Activated naive CD8-positive, alpha-beta T cell treated with anti-CD3 and anti-CD28 coated beads, Interleukin-2, amount 50 U/mL, for 24 hours (primary cell): Measurements from ENCODE around the gene POTEJ.
"Not testable (repeated sequence)": the region's sequence is repeated elsewhere in the genome, so short reads cannot be mapped to it uniquely, and the experiment has no call there.

Experiments used
- ATAC-seq: fragments of 150-1000 bp; cut with Tn5 transposase; one replicate; pipeline ENCODE4 v1.10.0; 2021
- DNase-seq: peaks from one replicate; pipeline ENCODE4 v3.0.0; 2021
- H3K27ac Mint-ChIP-seq: one replicate; pipeline ENCODE4 v1.8.0; 2021; ENCODE audit warnings: mild to moderate bottlenecking, mixed read lengths
- H3K27me3 Mint-ChIP-seq: one replicate; pipeline ENCODE4 v1.8.0; 2021; ENCODE audit warnings: mixed read lengths
- H3K36me3 Mint-ChIP-seq: one replicate; pipeline ENCODE4 v1.8.0; 2021; ENCODE audit warnings: low read depth, mixed read lengths
- H3K4me1 Mint-ChIP-seq: one replicate; pipeline ENCODE4 v1.8.0; 2021; ENCODE audit warnings: mixed read lengths
- H3K4me3 Mint-ChIP-seq: one replicate; pipeline ENCODE4 v1.8.0; 2021; ENCODE audit warnings: mild to moderate bottlenecking, moderate library complexity, mixed read lengths
- H3K9me3 Mint-ChIP-seq: one replicate; pipeline ENCODE4 v1.8.0; 2021; ENCODE audit warnings: mixed read lengths

POTEJ gene

DNA sequence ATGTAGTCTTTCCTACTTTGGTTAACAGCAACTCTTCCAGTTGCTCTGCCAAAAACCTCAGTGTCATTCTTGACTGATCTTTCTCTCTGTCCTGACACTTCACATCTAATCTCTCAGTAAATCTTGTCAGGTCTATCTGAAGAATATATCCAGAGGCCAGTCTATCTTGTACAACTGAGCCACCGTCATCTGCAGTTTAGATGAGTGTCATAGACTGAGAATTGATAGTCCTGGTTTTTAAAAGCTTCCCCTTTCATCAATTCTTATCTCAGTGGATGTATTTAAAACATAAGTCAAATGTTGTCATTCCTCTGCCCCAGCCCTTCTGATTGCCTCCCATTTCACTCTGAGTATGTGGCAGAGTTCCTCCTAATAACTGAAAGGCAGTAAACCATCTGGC, 38.0 kb downstream of the POTEJ start:
- H3K4me1 Mint-ChIP-seq, DNase-seq, H3K4me3 Mint-ChIP-seq, ATAC-seq, H3K27ac Mint-ChIP-seq, H3K9me3 Mint-ChIP-seq, H3K27me3 Mint-ChIP-seq, H3K36me3 Mint-ChIP-seq: not testable (repeated sequence)

DNA sequence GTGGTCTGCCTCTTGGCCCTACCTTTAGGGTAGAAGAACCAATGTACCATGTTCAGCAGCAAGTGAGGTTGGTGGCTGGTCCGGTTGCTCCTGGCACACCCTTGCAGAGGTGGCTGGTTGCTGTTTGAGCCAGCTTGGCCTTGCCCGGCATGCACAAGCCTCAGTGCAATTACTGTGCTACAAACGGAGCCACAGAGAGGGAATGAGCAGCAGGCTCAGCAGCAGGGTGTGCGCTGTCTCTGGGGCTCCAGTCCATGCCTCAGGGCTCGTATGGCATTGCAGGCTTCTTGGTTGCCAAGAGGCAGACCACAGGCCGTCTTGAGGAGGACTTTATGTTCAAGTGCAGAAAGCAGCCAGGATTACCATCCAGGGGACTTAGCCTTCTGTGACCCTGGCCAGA, 53.3 kb downstream of the POTEJ start:
- H3K4me3 Mint-ChIP-seq, H3K27me3 Mint-ChIP-seq: not testable (repeated sequence)

DNA sequence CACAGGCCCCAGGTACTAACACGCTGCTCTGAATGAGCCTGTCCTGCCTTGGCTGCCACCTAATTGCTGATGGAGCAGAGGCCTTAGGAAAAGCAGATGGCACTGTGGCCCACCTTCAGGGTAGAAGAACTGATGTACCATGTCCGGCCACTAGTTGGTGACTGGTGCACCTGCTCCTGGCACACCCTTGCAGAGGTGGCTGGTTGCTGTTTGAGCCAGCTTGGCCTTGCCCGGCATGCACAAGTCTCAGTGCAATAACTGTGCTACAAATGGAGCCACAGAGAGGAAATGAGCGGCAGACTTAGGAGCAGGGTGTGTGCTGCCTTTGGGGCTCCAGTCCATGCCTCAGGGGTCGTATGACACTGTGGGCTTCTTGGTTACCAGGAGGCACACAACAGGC, 54.4 kb downstream of the POTEJ start:
- ATAC-seq, H3K4me3 Mint-ChIP-seq, H3K36me3 Mint-ChIP-seq, DNase-seq, H3K27ac Mint-ChIP-seq, H3K4me1 Mint-ChIP-seq, H3K9me3 Mint-ChIP-seq, H3K27me3 Mint-ChIP-seq: not testable (repeated sequence)

More for the DNA sequence above, 53.3 kb downstream of the POTEJ start:
- not testable (repeated sequence) for ATAC-seq, H3K36me3 Mint-ChIP-seq, H3K4me1 Mint-ChIP-seq, DNase-seq, H3K9me3 Mint-ChIP-seq, H3K27ac Mint-ChIP-seq

DNA sequence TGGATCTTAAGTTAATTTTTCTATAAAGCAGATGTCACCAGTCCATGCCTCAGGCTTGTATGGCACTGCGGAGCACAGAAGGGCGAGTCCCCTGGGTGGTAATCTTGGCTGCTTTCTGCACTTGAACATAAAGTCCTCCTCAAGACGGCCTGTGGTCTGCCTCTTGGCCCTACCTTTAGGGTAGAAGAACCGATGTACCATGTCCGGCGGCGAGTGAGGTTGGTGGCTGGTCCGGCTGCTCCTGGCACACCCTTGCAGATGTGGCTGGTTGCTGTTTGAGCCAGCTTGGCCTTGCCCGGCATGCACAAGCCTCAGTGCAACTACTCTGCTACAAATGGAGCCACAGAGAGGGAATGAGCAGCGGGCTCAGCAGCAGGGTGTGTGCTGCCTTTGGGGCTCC, 56.3 kb downstream of the POTEJ start:
- H3K9me3 Mint-ChIP-seq, H3K27me3 Mint-ChIP-seq, DNase-seq, H3K4me1 Mint-ChIP-seq, H3K4me3 Mint-ChIP-seq, ATAC-seq, H3K27ac Mint-ChIP-seq, H3K36me3 Mint-ChIP-seq: not testable (repeated sequence)

DNA sequence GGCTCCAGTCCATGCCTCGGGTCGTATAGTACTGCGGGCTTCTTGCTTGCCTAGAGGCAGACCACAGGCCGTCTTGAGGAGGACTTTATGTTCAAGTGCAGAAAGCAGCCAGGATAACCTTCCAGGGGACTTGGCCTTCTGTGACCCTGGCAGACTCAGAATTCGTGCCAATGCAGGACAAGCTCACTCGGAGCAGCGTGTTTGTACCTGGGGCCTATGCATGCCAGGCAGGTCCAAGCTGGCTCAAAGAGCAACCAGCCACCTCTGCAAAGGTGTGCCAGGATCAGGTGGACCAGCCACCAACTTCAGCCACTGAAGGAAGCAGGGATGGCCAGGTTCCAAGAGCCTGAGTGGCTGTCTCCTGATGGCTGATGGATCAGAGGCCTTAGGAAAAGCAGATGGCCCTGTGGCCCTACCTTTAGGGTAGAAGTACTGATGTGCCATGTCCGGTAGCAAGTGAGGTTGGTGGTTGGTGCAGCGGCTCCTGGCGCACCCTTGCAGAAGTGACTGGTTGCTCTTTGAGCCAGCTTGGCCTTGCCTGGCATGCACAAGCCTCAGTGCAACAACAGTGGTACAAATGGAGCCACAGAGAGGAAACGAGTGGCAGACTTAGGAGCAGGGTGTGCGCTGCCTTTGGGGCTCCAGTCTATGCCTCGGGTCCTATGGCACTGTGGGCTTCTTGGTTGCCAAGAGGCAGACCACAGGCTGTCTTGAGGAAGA, 58.9 kb downstream of the POTEJ start:
- not testable (repeated sequence) for H3K27me3 Mint-ChIP-seq, ATAC-seq, H3K36me3 Mint-ChIP-seq, DNase-seq, H3K27ac Mint-ChIP-seq, H3K4me1 Mint-ChIP-seq, H3K9me3 Mint-ChIP-seq, H3K4me3 Mint-ChIP-seq

DNA sequence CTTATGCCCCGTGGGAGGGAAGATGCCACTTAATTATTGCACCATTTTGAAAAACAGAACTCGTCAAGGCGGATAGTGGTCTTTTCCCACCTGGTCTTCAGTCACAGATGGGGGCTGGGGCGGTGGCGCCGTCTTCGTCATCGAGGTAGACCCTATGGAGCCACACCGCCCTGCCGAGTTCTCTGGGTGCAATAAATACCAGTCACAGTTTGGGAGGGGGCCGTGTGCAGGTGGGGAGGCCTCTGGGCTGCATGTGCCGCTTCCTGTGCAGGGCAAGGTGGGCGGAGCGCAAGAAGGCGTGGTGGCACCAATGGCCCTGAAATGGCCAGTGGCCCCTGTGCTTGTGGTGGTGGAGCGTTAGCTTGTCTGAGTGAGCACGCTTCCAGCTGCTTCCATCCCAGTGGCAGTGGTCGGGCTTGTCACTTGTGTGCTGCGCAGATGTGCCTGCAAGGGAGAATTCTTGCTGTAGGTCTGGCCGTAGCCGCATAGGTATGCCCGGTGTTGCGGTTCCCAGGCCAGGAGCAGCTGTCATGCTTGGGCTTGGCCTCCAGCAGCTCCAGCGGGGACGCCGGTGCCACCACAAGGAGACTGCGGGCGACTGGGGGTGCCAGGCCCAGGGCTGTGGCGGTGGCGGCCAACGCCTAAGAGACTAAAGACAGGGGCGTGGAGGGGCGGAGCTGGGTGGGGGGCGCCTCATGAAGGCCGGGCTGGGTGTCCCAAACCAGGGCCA, 81.0 kb downstream of the POTEJ start:
- not testable (repeated sequence) for DNase-seq, ATAC-seq, H3K27me3 Mint-ChIP-seq, H3K27ac Mint-ChIP-seq, H3K9me3 Mint-ChIP-seq, H3K4me3 Mint-ChIP-seq, H3K4me1 Mint-ChIP-seq, H3K36me3 Mint-ChIP-seq

DNA sequence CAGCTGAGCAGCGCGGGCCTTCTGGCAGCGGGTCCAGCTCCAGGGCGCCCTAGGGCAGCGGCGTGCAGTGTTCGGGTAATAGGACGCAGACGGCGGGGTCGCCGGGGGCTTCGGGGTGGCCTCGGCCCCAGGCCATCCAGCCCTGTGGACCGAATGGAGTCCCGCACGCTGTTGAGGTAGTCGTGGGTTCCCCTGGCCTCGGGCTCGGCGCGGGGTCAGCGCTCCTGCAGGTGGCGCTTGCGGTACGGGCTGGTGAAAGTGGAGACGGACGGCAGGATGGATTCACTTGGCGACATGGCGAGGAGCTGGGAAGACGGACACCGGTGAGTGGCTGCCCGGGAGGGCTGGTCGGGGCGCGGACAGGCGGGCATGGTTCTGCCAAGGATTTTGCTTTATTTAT, 82.2 kb downstream of the POTEJ start:
- H3K4me3 Mint-ChIP-seq, H3K27me3 Mint-ChIP-seq, H3K4me1 Mint-ChIP-seq, H3K27ac Mint-ChIP-seq, H3K36me3 Mint-ChIP-seq, H3K9me3 Mint-ChIP-seq: not testable (repeated sequence)
- DNase-seq = peak; percentile 27
- ATAC-seq = peak; percentile 46

DNA sequence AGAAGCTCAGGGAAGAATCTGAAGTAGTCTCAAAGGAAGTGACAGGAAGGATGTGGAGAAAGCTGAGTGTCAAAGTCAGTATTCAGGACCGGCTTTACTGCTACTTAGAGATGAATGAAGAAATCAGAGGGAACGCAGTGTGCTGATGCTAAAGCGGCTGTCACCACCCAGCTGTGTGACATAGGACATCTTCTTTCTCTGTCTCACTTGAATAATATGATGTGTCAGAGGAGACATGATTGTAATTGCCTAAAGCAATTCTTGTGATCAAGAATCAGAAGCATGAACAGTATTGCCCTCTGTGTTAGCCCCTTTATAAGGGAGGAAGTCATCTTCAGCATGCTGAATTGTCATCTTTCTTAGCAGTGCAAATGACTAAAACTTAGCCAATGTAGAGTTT, 92.0 kb downstream of the POTEJ start:
- not testable (repeated sequence) for H3K27me3 Mint-ChIP-seq, ATAC-seq, H3K36me3 Mint-ChIP-seq, H3K4me3 Mint-ChIP-seq, DNase-seq, H3K4me1 Mint-ChIP-seq, H3K9me3 Mint-ChIP-seq, H3K27ac Mint-ChIP-seq
